NCI-H2029 treated with DMSO at 0.1 percent for 48 hours (cell line): ENCODE data around the gene B3GAT1.

Experiments used
- DNase-seq: peaks from one replicate; lab custom pipeline; 2025; lab: John Stamatoyannopoulos, UW

The B3GAT1 gene

GRCh38 chr11:134371436-134372185 lies 40.4 kb downstream of the B3GAT1 start:
- DNase-seq = no peak

GRCh38 chr11:134370526-134371435 lies 41.3 kb downstream of the B3GAT1 start:
- no peak for DNase-seq

GRCh38 chr11:134369656-134370525 lies 42.2 kb downstream of the B3GAT1 start:
- DNase-seq = no peak

- DNase-seq = no peak
These were observed 44.3 kb downstream of the B3GAT1 start for GRCh38 chr11:134367781-134368180.

GRCh38 chr11:134366254-134366653 lies 45.8 kb downstream of the B3GAT1 start:
- DNase-seq = no peak

- no peak for DNase-seq
These were observed 46.8 kb downstream of the B3GAT1 start for GRCh38 chr11:134365011-134365925.

- DNase-seq = no peak
These were observed 47.8 kb downstream of the B3GAT1 start for GRCh38 chr11:134364261-134364660.

- DNase-seq = no peak
These were observed 48.5 kb downstream of the B3GAT1 start for GRCh38 chr11:134363592-134363991.

GRCh38 chr11:134363161-134363560 lies 48.9 kb downstream of the B3GAT1 start:
- no peak for DNase-seq

GRCh38 chr11:134362192-134362901 lies 49.7 kb downstream of the B3GAT1 start:
- DNase-seq = no peak

- no peak for DNase-seq
These were observed 50.4 kb downstream of the B3GAT1 start for GRCh38 chr11:134361661-134362060.

- DNase-seq = no peak
These were observed 51.8 kb downstream of the B3GAT1 start for GRCh38 chr11:134360050-134360835.

- no peak for DNase-seq
These were observed 52.4 kb downstream of the B3GAT1 start for GRCh38 chr11:134359646-134360045.

- DNase-seq = no peak
These were observed 53.1 kb downstream of the B3GAT1 start for GRCh38 chr11:134358856-134359490.

- DNase-seq = no peak
These were observed 53.7 kb downstream of the B3GAT1 start for GRCh38 chr11:134358165-134358855.

- DNase-seq = no peak
These were observed 54.5 kb downstream of the B3GAT1 start for GRCh38 chr11:134357545-134357839.

- no peak for DNase-seq
These were observed 55.1 kb downstream of the B3GAT1 start for GRCh38 chr11:134356656-134357544.

GRCh38 chr11:134355656-134356055 lies 56.4 kb downstream of the B3GAT1 start:
- no peak for DNase-seq
